Measurements from ENCODE around the gene UBE2S.
A peak's percentile ranks its signal among the peaks of the same experiment; 100 is the strongest.
"Not testable (repeated sequence)": the region's sequence is repeated elsewhere in the genome, so short reads cannot be mapped to it uniquely, and the experiment has no call there.

Gene UBE2S

GRCh38 chr19:55402509-55402908, 5.1 kb downstream of the UBE2S start:
- no peak for DNase-seq

- not testable (repeated sequence) for DNase-seq
Measured at GRCh38 chr19:55401390-55401789, 6.2 kb downstream of the UBE2S start.

GRCh38 chr19:55400281-55401087, 7.1 kb downstream of the UBE2S start:
- DNase-seq: no peak

GRCh38 chr19:55398200-55398925, 9.2 kb downstream of the UBE2S start:
- no peak for DNase-seq

GRCh38 chr19:55392820-55393761, 14.5 kb downstream of the UBE2S start:
- no peak for DNase-seq

GRCh38 chr19:55391702-55392615, 15.6 kb downstream of the UBE2S start:
- DNase-seq: no peak

GRCh38 chr19:55391191-55391670, 16.4 kb downstream of the UBE2S start:
- DNase-seq: no peak

- DNase-seq: no peak
Measured at GRCh38 chr19:55390461-55390880, 17.1 kb downstream of the UBE2S start.

GRCh38 chr19:55389386-55390317, 17.9 kb downstream of the UBE2S start:
- DNase-seq: no peak

- DNase-seq: no peak
Measured at GRCh38 chr19:55387736-55388497, 19.7 kb downstream of the UBE2S start.

GRCh38 chr19:55386493-55386971, 21.1 kb downstream of the UBE2S start:
- DNase-seq: no peak

- DNase-seq: peak; percentile 99
Measured at GRCh38 chr19:55385724-55386492, 21.7 kb downstream of the UBE2S start, which contains the start of gene RPL28. TSS of gene RPL28 (plus strand) at chr19:55385932. CDS start at chr19:55386358, 426 bp downstream.

- DNase-seq: peak; percentile 92
Measured at GRCh38 chr19:55384920-55385723, 22.5 kb downstream of the UBE2S start.

GRCh38 chr19:55384131-55384919, 23.3 kb downstream of the UBE2S start, which contains the start of gene TMEM238:
TSS of gene TMEM238 (minus strand) at chr19:55384292. CDS start at chr19:55384259, 33 bp downstream.
- peak; percentile 64 for DNase-seq

GRCh38 chr19:55383279-55384130, 24.1 kb downstream of the UBE2S start:
- peak; percentile 68 for DNase-seq

Data from activated T-cell treated with anti-CD3 and anti-CD28 coated beads, Interleukin-2, amount 50 U/mL, for 1 hour (primary cell).